NCI-H524 (cell line): Measurements from ENCODE around the gene SCN1A.
"Not testable (repeated sequence)": the region's sequence is repeated elsewhere in the genome, so short reads cannot be mapped to it uniquely, and the experiment has no call there.

Experiments used
- DNase-seq, 2 experiments: peaks; one replicate each; lab custom pipeline; 2025; lab: John Stamatoyannopoulos, UW

Gene SCN1A

GRCh38 chr2:166081131-166081632 is 46.6 kb downstream of the SCN1A start:
- DNase-seq: peak; percentile 87 to 93

- peak; percentile 14 to 62 for DNase-seq
Observed at GRCh38 chr2:166074430-166074829, 53.4 kb downstream of the SCN1A start.

GRCh38 chr2:166074011-166074410 is 53.8 kb downstream of the SCN1A start:
- DNase-seq: peak in 1 of 2 experiments; percentile 27

- no peak for DNase-seq
Observed at GRCh38 chr2:166070231-166070630, 57.6 kb downstream of the SCN1A start.

- DNase-seq: no peak
Observed at GRCh38 chr2:166068981-166069380, 58.8 kb downstream of the SCN1A start.

GRCh38 chr2:166067229-166067628 is 60.6 kb downstream of the SCN1A start:
- no peak for DNase-seq

- no peak for DNase-seq
Observed at GRCh38 chr2:166060191-166060590, 67.6 kb downstream of the SCN1A start.

- DNase-seq: peak in 1 of 2 experiments; percentile 42
Observed at GRCh38 chr2:166057370-166058164, 70.3 kb downstream of the SCN1A start.

GRCh38 chr2:166044853-166045483 is 82.9 kb downstream of the SCN1A start:
- DNase-seq: no peak

GRCh38 chr2:166042768-166043390 is 84.9 kb downstream of the SCN1A start:
- no peak for DNase-seq

GRCh38 chr2:166042356-166042755 is 85.5 kb downstream of the SCN1A start:
- no peak for DNase-seq

- no peak for DNase-seq
Observed at GRCh38 chr2:166041613-166042012, 86.2 kb downstream of the SCN1A start.

- no peak for DNase-seq
Observed at GRCh38 chr2:166032361-166032760, 95.5 kb downstream of the SCN1A start.

- DNase-seq: no peak
Observed at GRCh38 chr2:166031054-166031453, 96.8 kb downstream of the SCN1A start.

GRCh38 chr2:166025313-166025712 is 102.5 kb downstream of the SCN1A start:
- no peak for DNase-seq

GRCh38 chr2:166017208-166017607 is 110.6 kb downstream of the SCN1A start:
- DNase-seq: no peak

GRCh38 chr2:166013878-166014277 is 113.9 kb downstream of the SCN1A start:
- DNase-seq: no peak

- no peak for DNase-seq
Observed at GRCh38 chr2:166011660-166012059, 116.2 kb downstream of the SCN1A start.

- peak in 1 of 2 experiments; percentile 2 for DNase-seq
Observed at GRCh38 chr2:166000401-166000800, 127.4 kb downstream of the SCN1A start.

- DNase-seq: peak in 1 of 2 experiments; percentile 3
Observed at GRCh38 chr2:165990846-165991245, 137.0 kb downstream of the SCN1A start.

GRCh38 chr2:165989851-165990250 is 138.0 kb downstream of the SCN1A start:
- DNase-seq: peak in 1 of 2 experiments; percentile 57

- DNase-seq: no peak
Observed at GRCh38 chr2:165985120-165985519, 142.7 kb downstream of the SCN1A start.

GRCh38 chr2:165972161-165972560 is 155.7 kb downstream of the SCN1A start:
- DNase-seq: not testable (repeated sequence)
